ENCODE measurements around the gene FBXO24. TPM values are rescaled to one million over a fixed set of nuclear protein-coding genes. Genes with fewer than 3 reads are reported as not detected.
"Not testable (repeated sequence)": the region's sequence is repeated elsewhere in the genome, so short reads cannot be mapped to it uniquely, and the experiment has no call there.

Gene FBXO24
- total RNA-seq, 2 donors from 2014 or later = 1.8 to 5.3 TPM

DNA sequence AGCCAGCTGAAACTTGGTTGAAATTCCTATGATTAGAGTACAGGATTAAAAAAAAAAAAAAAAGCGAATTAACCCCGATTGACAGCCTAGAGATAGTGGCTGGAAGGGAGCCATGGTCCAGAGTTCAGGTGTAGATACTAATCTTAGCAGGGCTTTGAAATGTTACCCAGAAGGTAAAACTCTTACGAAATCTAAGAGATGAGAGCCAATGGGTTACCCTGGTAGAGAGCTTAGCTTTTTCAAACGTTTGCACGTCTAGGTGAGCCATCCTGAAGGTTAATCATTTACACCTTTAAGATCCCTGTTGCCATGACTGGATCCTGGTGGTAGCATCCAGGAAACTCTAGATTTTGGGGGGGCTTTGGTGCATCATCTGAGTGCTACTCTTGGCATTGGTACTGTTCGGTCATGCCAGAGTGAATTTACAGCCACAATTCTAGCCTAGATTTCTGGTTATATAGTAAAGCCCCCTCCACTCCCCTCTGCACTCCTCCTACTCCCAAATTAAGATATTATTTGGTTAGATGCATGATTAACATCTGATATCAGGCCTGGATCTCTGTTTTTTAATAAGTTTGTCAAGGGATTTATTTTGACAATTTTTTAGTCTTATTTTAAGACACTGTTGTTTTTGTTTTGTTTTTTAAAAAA, 45.9 kb upstream of the FBXO24 start:
- Histone ChIP-seq H3K27me3 (no peaks in the 10 kb centered on the region), H3K36me3 (replicated peaks in 1 of 2; ENCODE audit: insufficient read depth in 1 of 2, low read depth in 2 of 2) (no peaks in the 10 kb centered on the region), H3K9me3 (no peaks in the 10 kb centered on the region), H3K4me3 (peak overlapping the region in 1 of 2 donors; percentile 61), H3K4me1 (peaks cover 58% of the 10 kb centered on the region), H3K27ac (peak overlapping the region; percentile 86 to 97 (median 92))
- TF ChIP-seq POLR2A (IDR thresholded peaks at IDR 0.05) (peak in 1 of 3 donors; percentile 4), CTCF (IDR thresholded peaks at IDR 0.05) (no peak)
- ATAC-seq = peak; percentile 64
- WGBS, 2 donors = 9 to 11% methylated on average over 6 of the region's 6 CpGs
- intact Hi-C loops (cut with DNase I) = no loop called here
- DNase-seq = peak; percentile 89 to 96 (median 94)

GRCh38 chr7:100541309-100541708, 44.8 kb upstream of the FBXO24 start:
- intact Hi-C loops (cut with DNase I) = not testable (repeated sequence)

DNA sequence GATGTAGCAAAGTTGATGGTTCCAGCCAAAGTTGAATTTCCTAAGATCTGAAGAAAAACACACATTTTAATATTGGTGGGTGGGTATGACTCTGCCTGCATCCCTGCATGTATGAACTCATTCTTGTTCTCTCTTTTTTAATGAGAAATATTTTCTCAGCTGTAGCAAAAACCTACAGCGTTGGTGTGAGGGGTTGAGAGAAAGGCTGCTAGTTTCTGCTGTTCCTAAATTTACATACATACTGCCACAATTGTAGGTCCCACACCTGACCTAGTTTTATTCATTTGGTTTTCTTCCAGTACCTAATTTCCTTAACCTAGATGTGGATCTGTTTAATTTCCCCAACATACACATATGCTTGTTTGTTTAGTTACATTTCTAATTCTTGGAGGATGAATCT, 42.5 kb upstream of the FBXO24 start:
- Histone ChIP-seq H3K4me1 (peaks cover 88% of the 10 kb centered on the region), H3K9me3 (no peaks in the 10 kb centered on the region), H3K27ac (peak overlapping the region; percentile 89 to 98 (median 95)), H3K27me3 (no peaks in the 10 kb centered on the region), H3K4me3 (no peak overlapping the region), H3K36me3 (replicated peaks in 1 of 2; ENCODE audit: insufficient read depth in 1 of 2, low read depth in 2 of 2) (no peaks in the 10 kb centered on the region)
- intact Hi-C loops (cut with DNase I) = no loop called here
- no peak for TF ChIP-seq CTCF (IDR thresholded peaks at IDR 0.05)
- no peak for TF ChIP-seq POLR2A (IDR thresholded peaks at IDR 0.05)
- 60 to 63% methylated on average over 1 of the region's 1 CpG for WGBS, 2 donors
- ATAC-seq (no peak), DNase-seq (no peak)

More at GRCh38 chr7:100541309-100541708, 44.8 kb upstream of the FBXO24 start:
- DNase-seq; H3K9me3 ChIP-seq; H3K27me3 ChIP-seq; H3K36me3 ChIP-seq (replicated peaks in 1 of 2; ENCODE audit: insufficient read depth in 1 of 2, low read depth in 2 of 2); ATAC-seq; H3K4me3 ChIP-seq: not testable (repeated sequence)
- H3K4me1 ChIP-seq = peaks cover 70% of the 10 kb centered on the region
- H3K27ac ChIP-seq = peak overlapping the region in 3 of 4 donors; percentile 27 to 97 (median 90)
- 71 to 82% methylated on average over 7 of the region's 7 CpGs for WGBS, 2 donors

DNA sequence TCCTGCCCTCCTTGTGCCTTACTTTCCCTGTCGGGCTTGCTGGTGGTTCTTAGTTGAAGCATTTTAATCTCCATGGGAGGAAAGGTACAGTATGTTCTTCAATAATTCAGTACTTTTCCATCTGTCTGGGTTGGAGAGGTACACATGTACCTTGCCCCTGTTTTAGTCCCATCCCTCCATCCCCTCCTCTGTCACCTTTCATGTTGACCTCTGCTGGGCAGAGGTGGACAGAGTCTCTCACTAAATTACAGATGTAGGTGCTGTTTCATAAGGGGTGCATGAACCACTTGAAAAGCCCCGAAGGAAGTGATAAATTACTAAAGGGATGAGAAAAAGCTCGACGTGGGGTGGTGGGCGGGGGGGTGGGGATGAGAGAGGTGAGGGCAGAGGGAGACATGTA, 41.7 kb upstream of the FBXO24 start:
- Histone ChIP-seq H3K27ac (peak overlapping the region; percentile 89 to 98 (median 95)), H3K27me3 (no peaks in the 10 kb centered on the region), H3K9me3 (no peaks in the 10 kb centered on the region), H3K4me1 (peaks cover 94% of the 10 kb centered on the region), H3K36me3 (replicated peaks in 1 of 2; ENCODE audit: insufficient read depth in 1 of 2, low read depth in 2 of 2) (no peaks in the 10 kb centered on the region), H3K4me3 (no peak overlapping the region)
- ATAC-seq (no peak), DNase-seq (no peak)
- WGBS, 2 donors = 14 to 19% methylated on average over 5 of the region's 5 CpGs
- no peak for TF ChIP-seq CTCF (IDR thresholded peaks at IDR 0.05)
- intact Hi-C loops (cut with DNase I) = no loop called here

DNA sequence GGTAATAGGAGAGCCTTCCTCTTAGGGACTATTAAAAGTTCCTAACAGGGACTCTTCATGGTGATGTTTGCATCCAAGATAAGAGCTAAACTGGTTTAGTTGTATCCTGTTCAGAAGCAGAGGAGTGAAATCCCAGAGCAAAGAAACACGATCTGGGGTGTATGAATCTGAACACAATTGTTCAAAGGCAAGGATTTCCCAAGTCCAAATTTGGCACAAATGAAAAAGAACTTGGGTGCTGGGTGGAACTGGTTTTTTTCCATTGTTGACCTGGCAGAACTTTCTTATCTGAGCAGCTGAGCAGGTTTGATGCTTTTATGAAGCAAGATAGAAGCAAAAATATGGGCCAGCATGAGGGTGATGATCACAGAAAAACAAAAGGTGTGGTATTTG, 41.2 kb upstream of the FBXO24 start:
- intact Hi-C loops (cut with DNase I) = no loop called here
- DNase-seq (peak in 3 of 4 donors; percentile 41 to 74 (median 55)), ATAC-seq (peak; percentile 40)
- H3K4me1 ChIP-seq = peaks cover 92% of the 10 kb centered on the region
- H3K36me3 ChIP-seq (replicated peaks in 1 of 2; ENCODE audit: insufficient read depth in 1 of 2, low read depth in 2 of 2) = no peaks in the 10 kb centered on the region
- WGBS, 2 donors = 13 to 16% methylated on average over 1 of the region's 1 CpG
- H3K9me3 ChIP-seq = no peaks in the 10 kb centered on the region
- TF ChIP-seq POLR2A (IDR thresholded peaks at IDR 0.05) (peak in 2 of 3 donors; percentile 10 to 25), CTCF (IDR thresholded peaks at IDR 0.05) (no peak)
- no peak overlapping the region for H3K4me3 ChIP-seq
- H3K27ac ChIP-seq = peak overlapping the region; percentile 89 to 98 (median 95)
- H3K27me3 ChIP-seq = no peaks in the 10 kb centered on the region

All from body of pancreas (tissue), 4 donors.